Mesothelial cell of epicardium (in vitro differentiated cells): Measurements from ENCODE around the gene ADGRV1. TPM values are rescaled to one million over a fixed set of nuclear protein-coding genes. Genes with fewer than 3 reads are reported as not detected.
A peak's percentile ranks its signal among the peaks of the same experiment; 100 is the strongest.

Experiments
- DNase-seq, 2 experiments: peaks; one replicate each; pipeline ENCODE4 v3.0.0; 2021; ENCODE audit warnings: low spot score in 2 of 2; ENCODE audit not compliant: unreplicated experiment in 2 of 2
- H3K27ac Mint-ChIP-seq: 2 replicates; pipeline ENCODE4 v1.8.0; 2021; ENCODE audit warnings: mixed read lengths
- H3K27me3 Mint-ChIP-seq: 2 replicates; pipeline ENCODE4 v1.8.0; 2021; ENCODE audit warnings: low read depth, mixed read lengths
- H3K36me3 Mint-ChIP-seq: 2 replicates; pipeline ENCODE4 v1.8.0; 2021; ENCODE audit warnings: mixed read lengths
- H3K4me1 Mint-ChIP-seq: 2 replicates; pipeline ENCODE4 v1.8.0; 2021; ENCODE audit warnings: mixed read lengths
- H3K4me3 Mint-ChIP-seq: 2 replicates; pipeline ENCODE4 v1.8.0; 2021; ENCODE audit warnings: mild to moderate bottlenecking, moderate library complexity, mixed read lengths
- H3K9me3 Mint-ChIP-seq: 2 replicates; pipeline ENCODE4 v1.8.0; 2021; ENCODE audit warnings: mixed read lengths
- total RNA-seq: library from RNA; stranded (reverse); gene quantifications from 3 replicates; pipeline ENCODE4 v1.2.1, GENCODE V29; 2021
- TF ChIP-seq, protein P1 (sequence below): fragments of 200-600 bp; sonication (generic); IDR thresholded peaks from one replicate; pipeline ENCODE4 v1.5.0; 2021; ENCODE audit warnings: antibody characterized with exemption; ENCODE audit not compliant: unreplicated experiment

ADGRV1 gene
- total RNA-seq, 1 donor from 2014 or later: 25.4 TPM

DNA sequence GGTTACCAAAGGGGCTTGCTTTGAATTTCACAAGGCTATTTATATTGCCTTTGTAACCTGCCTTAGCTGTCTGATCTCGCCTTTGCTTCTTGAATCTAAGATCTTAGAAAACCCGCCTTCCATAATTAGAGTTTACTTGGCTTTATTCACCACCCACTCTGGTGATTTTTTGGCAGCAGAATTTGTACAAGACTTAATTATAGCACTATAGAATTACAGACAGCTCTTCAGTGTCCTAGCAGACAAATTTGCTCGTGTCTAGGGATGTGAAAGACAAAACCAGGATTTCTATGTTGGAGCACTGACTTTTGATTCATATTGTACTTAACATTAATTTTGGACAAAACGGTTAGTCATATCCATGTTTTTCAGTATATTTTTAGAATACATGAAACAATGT lies 306.6 kb downstream of the ADGRV1 start:
- Mint-ChIP-seq H3K9me3 (no peaks in the 10 kb centered on the region), H3K27ac (no peak overlapping the region), H3K4me3 (no peak overlapping the region), H3K4me1 (peaks cover 10% of the 10 kb centered on the region), H3K36me3 (no peaks in the 10 kb centered on the region), H3K27me3 (no peaks in the 10 kb centered on the region)
- TF ChIP-seq, protein P1, sequence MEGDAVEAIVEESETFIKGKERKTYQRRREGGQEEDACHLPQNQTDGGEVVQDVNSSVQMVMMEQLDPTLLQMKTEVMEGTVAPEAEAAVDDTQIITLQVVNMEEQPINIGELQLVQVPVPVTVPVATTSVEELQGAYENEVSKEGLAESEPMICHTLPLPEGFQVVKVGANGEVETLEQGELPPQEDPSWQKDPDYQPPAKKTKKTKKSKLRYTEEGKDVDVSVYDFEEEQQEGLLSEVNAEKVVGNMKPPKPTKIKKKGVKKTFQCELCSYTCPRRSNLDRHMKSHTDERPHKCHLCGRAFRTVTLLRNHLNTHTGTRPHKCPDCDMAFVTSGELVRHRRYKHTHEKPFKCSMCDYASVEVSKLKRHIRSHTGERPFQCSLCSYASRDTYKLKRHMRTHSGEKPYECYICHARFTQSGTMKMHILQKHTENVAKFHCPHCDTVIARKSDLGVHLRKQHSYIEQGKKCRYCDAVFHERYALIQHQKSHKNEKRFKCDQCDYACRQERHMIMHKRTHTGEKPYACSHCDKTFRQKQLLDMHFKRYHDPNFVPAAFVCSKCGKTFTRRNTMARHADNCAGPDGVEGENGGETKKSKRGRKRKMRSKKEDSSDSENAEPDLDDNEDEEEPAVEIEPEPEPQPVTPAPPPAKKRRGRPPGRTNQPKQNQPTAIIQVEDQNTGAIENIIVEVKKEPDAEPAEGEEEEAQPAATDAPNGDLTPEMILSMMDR: no peak
- no peak for DNase-seq

DNA sequence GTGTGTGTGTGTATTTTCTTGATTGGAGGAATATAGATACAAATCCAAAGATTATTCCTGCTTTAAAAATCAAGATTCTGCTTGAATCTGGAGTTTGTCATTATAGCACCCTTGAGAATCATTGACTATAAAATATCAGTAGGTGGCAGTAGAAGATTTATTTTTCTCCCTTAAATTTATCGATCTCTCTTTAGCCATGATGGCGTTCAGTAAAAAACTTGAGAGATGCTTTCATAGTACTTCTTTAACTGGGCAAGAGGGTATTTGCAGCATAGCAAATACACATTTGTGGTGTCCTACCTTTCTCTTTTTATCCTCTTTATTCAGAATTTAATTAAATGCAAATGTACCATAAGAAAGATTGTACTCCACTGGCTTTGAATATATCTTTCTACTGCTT lies 307.7 kb downstream of the ADGRV1 start:
- Mint-ChIP-seq H3K4me3 (no peak overlapping the region), H3K36me3 (no peaks in the 10 kb centered on the region), H3K27ac (no peak overlapping the region), H3K9me3 (no peaks in the 10 kb centered on the region), H3K4me1 (peaks cover 10% of the 10 kb centered on the region), H3K27me3 (no peaks in the 10 kb centered on the region)
- TF ChIP-seq, protein P1: peak; percentile 29
- no peak for DNase-seq

DNA sequence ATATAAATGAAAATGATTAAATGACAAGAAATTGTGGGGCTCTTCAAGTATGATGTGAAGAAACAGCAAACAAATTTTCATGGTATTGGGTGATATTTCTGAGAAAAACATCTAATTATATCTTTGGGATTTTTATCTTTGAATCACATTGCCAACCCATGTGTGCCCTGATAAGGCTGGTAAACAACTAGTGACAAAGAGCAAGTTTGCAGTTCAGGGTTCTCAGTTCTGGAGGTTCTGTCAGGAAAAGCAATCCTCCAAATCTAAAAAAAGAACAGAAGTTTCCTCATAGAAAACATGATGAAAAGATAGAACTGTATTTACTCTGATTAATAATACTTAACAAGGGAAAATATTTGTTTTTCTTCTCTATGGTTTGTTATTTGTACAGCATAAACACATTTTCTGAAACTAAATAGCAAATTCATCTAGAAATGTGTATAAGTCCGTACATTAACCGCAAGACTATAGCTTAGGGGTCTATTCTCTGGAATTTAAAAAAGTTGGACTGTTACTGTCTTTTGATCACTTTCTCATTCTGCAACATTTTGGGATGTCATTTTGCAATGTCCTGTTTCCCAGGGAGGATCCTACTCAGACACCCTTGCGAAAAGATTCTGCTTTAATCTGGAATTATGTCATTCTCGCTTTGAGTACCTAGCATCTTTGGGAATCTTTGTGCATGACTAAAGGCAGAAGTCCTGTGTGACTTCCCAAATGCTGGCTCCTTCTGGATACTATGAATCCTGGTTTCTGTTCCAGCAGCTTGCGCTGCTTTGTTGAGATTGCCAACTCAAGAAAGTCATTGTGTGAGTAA lies 308.5 kb downstream of the ADGRV1 start:
- H3K4me1 Mint-ChIP-seq: peaks cover 10% of the 10 kb centered on the region
- no peak for DNase-seq
- H3K36me3 Mint-ChIP-seq: no peaks in the 10 kb centered on the region
- H3K27me3 Mint-ChIP-seq: no peaks in the 10 kb centered on the region
- no peaks in the 10 kb centered on the region for H3K9me3 Mint-ChIP-seq
- TF ChIP-seq, protein P1: no peak
- no peak overlapping the region for H3K4me3 Mint-ChIP-seq
- H3K27ac Mint-ChIP-seq: no peak overlapping the region

DNA sequence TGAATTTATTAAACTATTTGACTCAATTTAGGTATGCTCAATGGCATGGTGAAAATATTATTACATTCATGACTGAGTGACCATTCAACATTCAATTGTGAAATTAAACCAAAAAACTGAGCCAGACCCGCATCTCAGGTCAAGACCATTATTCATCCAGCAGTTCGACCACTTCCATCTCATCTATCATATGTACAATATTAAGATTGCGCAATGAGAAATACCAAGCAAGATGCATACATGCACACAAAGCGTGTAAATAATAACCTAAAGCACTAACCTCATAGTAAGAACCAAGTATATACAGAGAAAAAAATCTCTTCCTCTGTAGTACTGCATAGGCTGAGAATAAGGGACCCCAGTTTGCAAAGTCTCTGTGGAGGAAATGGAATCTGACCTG lies 310.2 kb downstream of the ADGRV1 start:
- Mint-ChIP-seq H3K4me3 (no peak overlapping the region), H3K36me3 (no peaks in the 10 kb centered on the region), H3K27ac (no peak overlapping the region), H3K27me3 (no peaks in the 10 kb centered on the region), H3K9me3 (no peaks in the 10 kb centered on the region), H3K4me1 (peaks cover 10% of the 10 kb centered on the region)
- TF ChIP-seq, protein P1: no peak
- DNase-seq: no peak

DNA sequence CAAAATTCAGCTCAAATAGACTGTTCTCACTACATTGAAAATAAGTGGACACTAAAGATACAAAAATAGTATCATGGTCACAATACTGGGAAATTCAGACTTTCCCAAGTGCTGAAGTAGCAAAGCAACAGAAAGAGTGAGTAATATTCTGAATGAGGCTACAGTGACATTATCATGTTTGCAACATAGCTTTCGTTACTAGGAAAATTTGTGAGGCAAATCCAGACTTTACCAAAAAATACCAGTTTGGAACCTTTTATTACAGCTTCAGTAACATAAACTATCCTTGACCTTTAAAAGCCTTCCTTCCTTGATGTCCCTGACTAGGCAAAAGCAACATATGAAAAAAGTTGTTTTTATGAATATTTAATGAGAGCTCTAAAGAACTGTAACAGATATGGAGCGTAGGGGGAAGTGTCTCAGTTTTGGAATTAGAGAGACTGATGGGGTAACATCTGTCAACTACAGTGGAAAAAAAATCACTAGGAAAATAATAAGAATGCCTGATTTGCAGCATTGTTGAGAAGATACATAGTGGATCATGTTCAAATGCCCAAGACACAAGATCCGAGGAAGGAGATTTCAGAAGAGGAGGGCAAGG lies 312.9 kb downstream of the ADGRV1 start:
- Mint-ChIP-seq H3K27me3 (no peaks in the 10 kb centered on the region), H3K4me1 (peaks cover 13% of the 10 kb centered on the region), H3K9me3 (no peaks in the 10 kb centered on the region), H3K36me3 (no peaks in the 10 kb centered on the region), H3K4me3 (no peak overlapping the region), H3K27ac (no peak overlapping the region)
- TF ChIP-seq, protein P1: no peak
- DNase-seq: no peak
